ENCODE results near the gene LIMA1. TPM values are rescaled to one million over a fixed set of nuclear protein-coding genes. Genes with fewer than 3 reads are reported as not detected.
"Not testable (repeated sequence)": the region's sequence is repeated elsewhere in the genome, so short reads cannot be mapped to it uniquely, and the experiment has no call there.

Gene LIMA1
- total RNA-seq, 1 experiment from 2014 or later: 39.3 TPM

DNA sequence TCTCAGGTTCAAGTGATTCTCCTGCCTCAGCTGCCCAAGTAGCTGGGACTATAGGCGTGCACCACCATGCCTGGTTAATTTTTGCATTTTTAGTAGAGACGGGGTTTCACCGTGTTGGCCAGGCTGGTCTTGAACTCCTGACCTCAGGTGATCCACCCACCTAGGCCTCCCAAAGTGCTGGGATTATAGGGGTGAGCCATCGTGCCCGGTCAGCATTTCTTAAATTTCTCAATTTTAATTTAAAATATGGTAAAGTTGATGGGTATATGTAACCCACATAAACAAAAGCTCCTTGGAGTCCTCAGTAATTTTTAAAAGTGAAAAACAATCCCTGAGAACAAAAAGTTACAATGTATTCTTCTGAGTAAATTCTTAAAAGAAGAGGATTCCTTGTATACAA, 128.4 kb downstream of the LIMA1 start:
- not testable (repeated sequence) for DNase-seq (ENCODE audit: extremely low read depth, low read depth)

DNA sequence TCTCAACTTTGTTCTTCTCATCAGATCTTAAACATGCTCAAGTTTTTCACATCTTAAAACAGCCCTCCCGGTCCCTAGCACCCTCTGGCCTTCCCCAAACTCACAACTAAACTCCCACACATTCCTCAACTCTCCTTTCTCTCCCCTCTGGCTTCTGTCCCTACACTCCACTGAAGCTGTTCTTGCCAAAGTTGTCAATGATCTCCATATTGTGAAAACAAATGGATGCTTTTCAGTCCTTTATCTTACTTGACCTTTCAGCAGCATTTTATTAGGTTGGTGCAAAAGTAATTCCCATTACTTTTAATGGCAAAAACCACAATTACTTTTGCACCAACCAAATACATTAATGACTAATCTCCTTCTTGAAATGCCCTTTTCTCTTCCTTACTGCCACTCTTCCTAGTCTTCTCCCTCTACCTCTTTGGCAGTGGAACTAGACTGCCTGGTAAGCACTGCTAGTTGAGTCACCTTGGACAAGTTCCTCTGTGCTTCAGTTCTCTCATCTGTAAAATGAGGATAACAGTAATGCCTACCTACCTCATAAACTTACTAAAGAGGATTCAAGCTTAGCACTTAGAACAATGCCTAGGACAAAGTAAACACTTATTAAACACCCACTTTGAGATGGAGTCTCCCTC, 132.2 kb downstream of the LIMA1 start:
- no peak for DNase-seq (ENCODE audit: extremely low read depth, low read depth)

DNA sequence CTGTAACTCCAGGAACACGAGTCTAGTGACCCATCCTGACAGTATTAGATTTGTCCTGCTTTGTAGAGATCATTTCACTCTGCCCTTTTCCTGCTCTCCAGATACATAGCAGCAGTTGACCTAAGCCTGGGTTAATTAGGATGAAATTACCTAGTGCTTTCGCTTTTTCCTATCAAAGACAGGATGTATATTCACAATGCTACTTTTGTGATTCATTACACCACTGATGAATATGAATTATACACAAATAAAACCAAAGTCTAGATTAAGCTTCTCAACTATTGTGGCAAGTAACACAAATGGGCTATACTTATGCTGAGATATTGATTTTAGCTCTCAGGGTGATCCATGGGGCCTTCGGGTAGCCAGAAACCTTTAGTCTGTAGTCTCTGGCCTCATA, 134.0 kb downstream of the LIMA1 start:
- no peak for DNase-seq (ENCODE audit: extremely low read depth, low read depth)

DNA sequence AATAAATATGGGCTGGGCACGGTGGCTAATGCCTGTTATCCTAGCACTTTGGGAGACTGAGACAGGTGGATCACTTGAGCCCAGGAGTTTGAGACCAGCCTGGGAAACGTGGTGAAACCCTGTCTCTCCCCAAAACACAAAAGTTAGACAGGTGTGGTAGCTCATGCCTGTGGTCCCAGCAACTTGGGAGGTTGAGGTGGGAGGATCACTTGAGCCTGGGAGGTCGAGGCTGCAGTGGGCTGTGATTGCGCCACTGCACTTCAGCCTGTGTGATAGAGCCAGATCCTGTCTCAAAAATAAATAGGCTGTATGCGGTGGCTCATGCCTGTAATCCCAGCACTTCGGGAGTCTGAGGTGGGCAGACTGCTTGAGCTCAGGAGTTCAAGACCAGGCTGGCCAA, 135.3 kb downstream of the LIMA1 start:
- DNase-seq (ENCODE audit: extremely low read depth, low read depth): not testable (repeated sequence)

DNA sequence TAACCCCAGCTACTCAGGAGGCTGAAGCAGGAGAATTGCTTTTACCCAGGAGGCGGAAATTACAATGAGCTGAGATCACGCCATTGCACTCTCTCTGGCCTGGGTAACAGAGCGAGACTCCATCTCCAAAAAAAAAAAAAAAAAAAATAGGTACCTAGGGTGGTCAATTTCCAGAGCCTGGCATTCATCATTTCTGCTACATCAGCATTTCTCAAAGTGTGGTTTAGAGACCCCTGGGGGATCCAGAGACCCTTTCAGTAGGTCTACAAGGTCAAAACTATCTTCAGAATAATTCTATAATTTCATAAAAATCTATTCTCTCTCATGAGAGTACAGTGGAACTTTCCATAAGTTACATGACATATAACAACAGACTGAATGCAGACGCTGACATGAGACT, 136.0 kb downstream of the LIMA1 start:
- no peak for DNase-seq (ENCODE audit: extremely low read depth, low read depth)

DNA sequence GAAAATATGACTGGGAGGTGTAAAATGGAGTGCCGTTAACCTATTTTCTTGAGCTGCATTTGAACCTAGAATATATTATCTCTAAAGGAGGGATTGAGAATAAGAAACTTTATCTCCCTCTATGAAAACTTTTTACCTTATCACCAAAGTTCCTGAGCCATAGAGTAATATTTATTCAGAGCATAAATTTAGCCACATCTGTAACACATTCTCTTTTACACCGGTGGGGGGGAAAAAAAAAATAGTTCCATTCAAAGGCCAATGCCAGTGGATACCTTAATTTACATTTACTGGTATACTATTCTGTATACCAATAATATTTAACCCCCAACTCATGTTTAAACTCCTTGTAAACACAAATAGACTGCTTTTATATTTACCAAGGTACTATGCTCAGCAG, 137.9 kb downstream of the LIMA1 start:
- no peak for DNase-seq (ENCODE audit: extremely low read depth, low read depth)

DNA sequence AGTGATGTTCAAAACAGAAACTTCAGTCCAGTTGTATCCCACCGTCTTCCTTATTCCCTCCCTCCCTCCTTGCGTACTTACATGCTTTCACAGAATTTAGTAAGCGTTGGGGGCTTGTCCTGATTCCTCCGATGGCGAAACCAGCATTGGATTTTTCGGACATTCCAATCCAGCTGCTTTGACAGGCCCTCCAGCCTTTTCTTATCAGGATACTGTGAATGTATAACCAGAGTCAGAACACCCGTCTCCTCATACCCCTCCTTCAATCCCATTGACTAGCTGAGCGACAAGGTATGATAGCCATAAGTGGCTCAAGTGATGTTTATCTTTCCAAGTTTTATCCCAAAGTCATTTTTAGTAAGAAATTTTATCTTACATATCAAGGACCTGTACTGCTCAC, 140.3 kb downstream of the LIMA1 start:
- DNase-seq (ENCODE audit: extremely low read depth, low read depth): no peak

DNA sequence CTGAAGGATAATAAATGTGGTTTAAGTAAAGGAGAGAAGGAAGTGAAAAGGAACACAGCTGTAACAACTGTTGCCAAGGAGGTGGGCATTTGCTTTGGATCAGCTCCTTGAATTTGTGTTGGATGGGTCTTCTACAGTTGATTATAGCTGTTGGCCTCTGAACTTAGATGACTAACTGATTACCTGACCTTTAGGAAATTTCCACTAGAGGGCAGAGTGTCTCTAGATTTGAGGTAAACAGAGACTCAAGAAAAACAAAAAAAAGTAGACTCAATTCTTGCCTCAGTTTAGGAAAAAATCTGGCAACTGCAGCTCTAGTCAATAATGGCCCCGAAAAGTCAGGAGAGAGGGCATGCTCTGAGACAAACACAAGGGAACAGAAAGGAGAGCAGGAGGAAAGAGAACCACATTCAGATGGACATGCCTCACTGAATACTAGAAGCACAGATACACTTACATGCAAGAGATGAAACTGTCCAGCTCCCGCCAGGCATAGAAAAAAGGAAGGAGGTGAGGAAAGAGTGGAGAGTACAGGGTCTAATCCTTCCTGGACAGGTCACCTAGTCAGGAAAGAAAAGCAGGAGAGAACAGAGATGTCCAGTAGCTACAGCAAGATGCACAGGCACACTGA, 150.7 kb downstream of the LIMA1 start:
- DNase-seq (ENCODE audit: extremely low read depth, low read depth): peak; percentile 31

DNA sequence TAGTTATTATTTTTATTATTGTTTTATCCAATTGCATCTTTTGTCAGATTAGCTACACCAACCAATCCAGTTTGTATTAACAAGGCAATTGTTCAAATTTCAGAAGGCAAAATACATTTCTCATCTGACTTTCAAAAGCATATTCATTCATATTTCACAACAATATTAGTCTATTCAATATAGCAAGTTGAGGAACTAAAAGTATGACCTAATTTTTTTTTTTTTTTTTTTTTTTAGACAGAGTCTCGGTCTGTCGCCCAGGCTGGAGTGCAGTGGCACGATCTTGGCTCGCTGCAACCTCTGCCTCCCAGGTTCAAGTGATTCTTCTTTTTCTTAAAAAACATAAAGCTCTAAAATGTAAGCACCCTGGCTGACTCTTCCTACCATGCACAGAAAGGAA, 154.0 kb downstream of the LIMA1 start:
- no peak for DNase-seq (ENCODE audit: extremely low read depth, low read depth)

DNA sequence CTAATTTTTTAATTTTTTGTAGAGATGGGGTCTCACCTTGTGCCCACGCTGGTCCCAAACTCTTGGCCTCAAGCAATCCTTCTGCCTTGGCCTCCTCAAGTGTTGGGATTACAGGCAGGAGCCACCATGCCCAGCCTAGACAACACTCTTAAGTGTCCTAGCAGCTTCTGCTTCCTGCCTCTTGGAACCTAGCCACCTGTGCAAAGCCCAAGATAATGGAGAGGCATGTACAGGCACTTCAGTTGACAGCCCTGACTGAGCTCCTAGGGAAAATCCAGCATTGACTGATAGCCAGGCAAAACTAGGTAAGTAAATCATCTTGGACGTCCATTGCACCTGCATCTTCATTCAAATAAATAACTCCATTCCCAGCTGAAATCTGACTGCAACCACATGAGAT, 155.8 kb downstream of the LIMA1 start:
- no peak for DNase-seq (ENCODE audit: extremely low read depth, low read depth)

Small RNA genes within 50 kb of the gene (small RNA-seq; reads per million reads assigned to genes)
- 0.06 to 1.8 reads per million in 2 experiments for gene MIR1293
- 0 reads per million in 2 experiments for gene RNU6-1093P

Other genes starting within 250 kb of the LIMA1 start
- 4.7 and 6.0 TPM in 2 replicates for gene ASIC1, start 225.9 kb downstream of the LIMA1 start, total RNA-seq (2014; rRNA removed; shearing (Covaris generic))
- 70.4 and 77.0 TPM in 2 replicates for gene SMARCD1, start 198.2 kb downstream of the LIMA1 start, total RNA-seq (2014; rRNA removed; shearing (Covaris generic))
- 0.07 TPM in 1 of 2 replicates, not detected in the other for gene GPD1, start 179.5 kb downstream of the LIMA1 start, total RNA-seq (2014; rRNA removed; shearing (Covaris generic))
- 40.8 and 53.7 TPM in 2 replicates for gene COX14, start 171.3 kb downstream of the LIMA1 start, total RNA-seq (2014; rRNA removed; shearing (Covaris generic))
- gene CERS5, start 116.2 kb downstream of the LIMA1 start, total RNA-seq (2014; rRNA removed; shearing (Covaris generic)): 29.8 and 35.7 TPM in 2 replicates
- gene FAM186A, start 113.1 kb upstream of the LIMA1 start, total RNA-seq (2014; rRNA removed; shearing (Covaris generic)): not detected in 2 replicates
- gene LARP4, start 117.4 kb upstream of the LIMA1 start, total RNA-seq (2014; rRNA removed; shearing (Covaris generic)): 34.9 and 41.8 TPM in 2 replicates
- gene DIP2B, start 221.5 kb upstream of the LIMA1 start, total RNA-seq (2014; rRNA removed; shearing (Covaris generic)): 17.3 and 17.8 TPM in 2 replicates

All from NCI-H460 (cell line).